H4 (cell line): Measurements from ENCODE around the gene NPFFR1. TPM values are rescaled to one million over a fixed set of nuclear protein-coding genes. Genes with fewer than 3 reads are reported as not detected.

Experiments
- DNase-seq: peaks from one replicate; pipeline ENCODE4 v3.0.0-alpha.2; 2015; ENCODE audit warnings: low spot score
- total RNA-seq: library from RNA; depleted of rRNA; stranded (reverse); fragments of >200 nt; shearing (Covaris generic); gene quantifications from 2 replicates; pipeline ENCODE4 v1.2.3, GENCODE V29; 2014; rRNA removed

Gene NPFFR1, protein sequence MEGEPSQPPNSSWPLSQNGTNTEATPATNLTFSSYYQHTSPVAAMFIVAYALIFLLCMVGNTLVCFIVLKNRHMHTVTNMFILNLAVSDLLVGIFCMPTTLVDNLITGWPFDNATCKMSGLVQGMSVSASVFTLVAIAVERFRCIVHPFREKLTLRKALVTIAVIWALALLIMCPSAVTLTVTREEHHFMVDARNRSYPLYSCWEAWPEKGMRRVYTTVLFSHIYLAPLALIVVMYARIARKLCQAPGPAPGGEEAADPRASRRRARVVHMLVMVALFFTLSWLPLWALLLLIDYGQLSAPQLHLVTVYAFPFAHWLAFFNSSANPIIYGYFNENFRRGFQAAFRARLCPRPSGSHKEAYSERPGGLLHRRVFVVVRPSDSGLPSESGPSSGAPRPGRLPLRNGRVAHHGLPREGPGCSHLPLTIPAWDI
- total RNA-seq, result not detected in 2 replicates

DNA sequence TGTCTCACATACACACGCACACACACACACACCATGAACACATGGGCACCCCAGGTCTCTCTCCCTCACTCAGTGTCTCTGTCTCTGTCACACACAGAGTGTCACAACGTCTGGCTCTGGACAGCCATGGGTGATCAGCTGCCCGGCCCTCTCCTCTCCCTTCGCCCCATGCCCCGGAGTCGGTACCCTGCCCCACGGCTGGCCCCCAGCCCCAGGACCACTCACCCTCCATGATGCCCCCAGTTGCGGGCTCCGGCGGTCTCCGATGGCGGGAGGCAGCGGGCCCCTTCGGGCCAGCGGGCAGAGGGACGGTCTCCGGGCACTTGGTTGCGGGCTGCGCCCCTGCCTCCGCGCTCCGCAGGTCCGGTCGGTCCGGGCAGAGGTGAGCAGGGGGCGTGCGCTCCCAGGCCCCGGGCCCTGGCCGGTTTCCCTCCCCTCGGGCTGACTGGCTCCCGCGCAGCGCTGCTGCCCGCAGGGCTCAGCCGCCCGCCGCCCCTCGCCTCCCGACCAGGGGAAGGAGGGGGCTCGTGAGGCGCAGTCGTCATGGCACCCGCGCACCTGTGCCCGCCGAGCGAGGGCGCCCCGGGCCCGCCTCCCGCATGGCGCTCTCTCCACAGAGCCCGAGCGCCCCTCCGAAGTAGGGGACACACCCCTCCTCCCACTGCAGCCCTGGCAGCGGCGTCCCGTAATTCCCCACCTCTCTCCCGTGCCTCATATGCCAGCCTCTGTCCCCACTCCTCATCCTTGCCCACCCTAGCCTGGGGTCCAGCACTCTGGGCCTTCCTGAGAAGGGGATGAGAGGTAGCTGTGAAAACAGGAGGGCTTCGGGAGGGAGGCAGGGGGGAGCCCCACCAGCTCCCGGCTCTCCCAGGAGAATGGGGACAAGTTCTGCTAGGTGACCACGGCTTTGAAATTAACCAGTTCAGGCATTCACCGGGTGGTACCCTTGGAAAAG lies at the start of gene NPFFR1:
TSS of gene NPFFR1 (minus strand) at position 560 of the 955 bp plus-strand sequence. CDS start at position 232, 328 bp downstream.
- DNase-seq, result no peak

DNA sequence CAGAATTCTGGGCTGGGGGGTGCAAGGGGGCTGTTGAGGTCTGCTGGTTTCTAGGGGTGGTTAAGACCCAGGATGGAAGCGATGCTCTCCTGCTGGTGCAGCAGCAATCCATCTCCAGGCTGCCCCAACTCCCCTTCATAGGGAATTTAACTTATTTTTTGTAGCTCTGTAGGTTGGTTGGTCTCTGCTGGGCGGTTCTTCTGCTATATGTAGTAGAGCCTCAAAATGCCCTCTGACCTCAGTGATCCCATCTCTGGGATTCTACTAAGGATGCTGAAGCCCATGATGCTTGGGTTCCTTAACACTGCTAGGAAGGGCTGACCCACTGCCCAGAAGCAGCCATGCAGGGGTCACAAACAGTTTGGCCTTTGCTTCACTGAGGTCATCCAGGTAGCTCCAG lies 49.5 kb upstream of the NPFFR1 start:
- DNase-seq, result no peak

DNA sequence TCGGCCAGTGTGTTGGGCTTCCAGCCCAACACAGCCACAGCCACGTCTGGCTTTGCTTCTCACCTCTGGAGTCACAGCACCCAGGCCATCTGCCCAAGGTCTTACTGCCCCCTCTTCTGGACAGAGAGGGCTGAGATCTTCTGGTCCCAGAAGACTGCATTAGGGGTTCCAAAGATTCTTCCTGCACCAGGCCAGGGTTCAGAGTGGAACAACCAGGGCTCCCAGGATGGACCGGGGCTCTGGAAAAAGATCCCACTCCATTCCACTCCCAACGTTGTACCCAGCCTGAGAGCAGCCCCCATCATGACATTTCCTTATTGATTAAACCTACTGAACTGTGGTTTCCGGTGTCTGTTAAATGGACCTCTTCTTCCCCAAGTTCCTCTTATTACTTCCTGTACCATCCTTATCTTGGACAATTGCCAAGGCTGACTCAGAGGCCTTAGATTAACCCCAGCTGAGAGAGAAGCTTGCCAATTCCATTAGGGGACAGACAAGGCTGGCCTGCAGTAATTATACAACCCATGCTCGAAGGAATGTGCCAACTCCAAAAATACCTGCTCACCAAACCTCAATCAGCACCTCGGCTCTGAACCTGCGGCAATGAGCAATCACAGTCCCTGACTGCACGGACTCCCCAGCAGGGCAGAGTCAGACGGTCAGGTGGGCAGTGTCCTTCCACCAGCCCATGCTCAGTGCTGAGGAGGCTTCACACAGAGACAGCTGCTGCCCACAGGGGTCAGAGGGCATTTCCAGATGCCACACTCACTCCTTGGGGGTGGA lies 47.9 kb upstream of the NPFFR1 start:
- DNase-seq, result peak; percentile 87

DNA sequence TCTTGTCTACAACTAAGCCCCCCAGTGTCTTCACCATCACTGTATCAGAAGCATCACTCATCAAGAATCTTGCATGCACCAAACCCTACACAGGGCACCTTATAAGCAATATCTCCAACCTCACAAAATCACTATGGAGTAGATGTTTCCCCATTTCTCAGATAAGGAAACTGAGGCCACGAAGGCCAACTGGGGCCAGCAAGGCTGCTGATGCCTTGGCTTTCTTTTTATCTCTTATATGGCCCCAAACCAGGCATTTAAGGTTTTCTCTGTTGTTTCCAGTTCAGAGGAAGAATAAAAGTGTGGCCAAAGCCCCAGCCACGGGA lies 47.3 kb upstream of the NPFFR1 start:
- DNase-seq, result no peak

DNA sequence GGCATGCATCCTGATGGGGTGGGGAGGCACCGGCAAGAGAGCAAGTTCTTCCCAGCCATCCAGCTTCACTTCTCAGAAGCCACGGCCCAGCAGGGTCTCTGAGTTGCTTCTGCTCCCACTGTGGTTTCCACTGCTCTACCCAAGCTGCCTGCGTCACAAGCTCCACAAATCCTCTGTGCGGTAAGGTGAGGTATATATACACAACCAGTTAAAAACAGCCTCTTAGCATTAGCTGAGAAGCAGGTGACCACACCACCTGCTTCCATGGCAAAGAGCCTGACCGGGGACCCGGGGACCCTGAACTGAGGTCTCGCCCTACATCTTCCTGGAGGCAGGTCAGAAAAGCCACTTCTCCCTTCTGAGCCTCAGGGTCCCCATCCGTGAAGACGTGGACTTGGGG lies 46.9 kb upstream of the NPFFR1 start:
- DNase-seq, result no peak

DNA sequence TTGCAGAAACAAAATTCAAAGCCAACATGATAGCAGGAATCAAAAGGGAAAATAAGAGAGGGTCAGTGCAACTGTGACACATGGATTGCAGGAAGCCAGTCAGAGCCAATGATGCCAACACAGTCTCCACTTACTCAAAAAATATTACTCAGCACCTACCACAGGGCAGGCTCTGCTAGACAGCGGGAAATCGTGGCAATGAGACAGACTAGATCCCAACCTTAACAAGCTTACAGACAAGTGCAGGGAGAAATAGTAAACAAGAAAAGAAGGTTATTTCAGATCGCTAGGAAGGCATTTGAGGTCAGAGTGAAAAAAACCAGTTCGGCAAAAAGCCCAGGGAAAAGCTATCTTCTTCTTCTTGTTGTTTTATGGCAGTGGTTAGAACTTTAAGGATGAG lies 45.2 kb upstream of the NPFFR1 start:
- no peak for DNase-seq

DNA sequence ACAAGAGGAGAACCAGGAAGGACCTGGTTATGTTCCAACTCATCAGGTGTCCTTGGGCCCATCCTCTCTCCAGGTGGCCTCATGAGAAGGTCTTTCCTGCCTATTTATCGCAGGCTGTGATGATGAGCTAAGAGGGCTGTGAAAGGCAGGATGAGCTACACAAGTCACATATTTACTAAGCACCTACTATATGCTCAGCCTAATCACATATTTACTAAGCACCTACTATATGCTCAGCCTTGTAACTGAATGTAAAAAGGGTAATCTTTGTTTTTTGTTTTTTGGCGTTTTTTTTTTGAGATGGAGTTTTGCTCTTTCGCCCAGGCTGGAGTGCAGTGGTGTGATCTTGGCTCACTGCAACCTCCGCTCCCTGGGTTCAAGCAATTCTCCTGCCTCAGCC lies 44.2 kb upstream of the NPFFR1 start:
- no peak for DNase-seq

DNA sequence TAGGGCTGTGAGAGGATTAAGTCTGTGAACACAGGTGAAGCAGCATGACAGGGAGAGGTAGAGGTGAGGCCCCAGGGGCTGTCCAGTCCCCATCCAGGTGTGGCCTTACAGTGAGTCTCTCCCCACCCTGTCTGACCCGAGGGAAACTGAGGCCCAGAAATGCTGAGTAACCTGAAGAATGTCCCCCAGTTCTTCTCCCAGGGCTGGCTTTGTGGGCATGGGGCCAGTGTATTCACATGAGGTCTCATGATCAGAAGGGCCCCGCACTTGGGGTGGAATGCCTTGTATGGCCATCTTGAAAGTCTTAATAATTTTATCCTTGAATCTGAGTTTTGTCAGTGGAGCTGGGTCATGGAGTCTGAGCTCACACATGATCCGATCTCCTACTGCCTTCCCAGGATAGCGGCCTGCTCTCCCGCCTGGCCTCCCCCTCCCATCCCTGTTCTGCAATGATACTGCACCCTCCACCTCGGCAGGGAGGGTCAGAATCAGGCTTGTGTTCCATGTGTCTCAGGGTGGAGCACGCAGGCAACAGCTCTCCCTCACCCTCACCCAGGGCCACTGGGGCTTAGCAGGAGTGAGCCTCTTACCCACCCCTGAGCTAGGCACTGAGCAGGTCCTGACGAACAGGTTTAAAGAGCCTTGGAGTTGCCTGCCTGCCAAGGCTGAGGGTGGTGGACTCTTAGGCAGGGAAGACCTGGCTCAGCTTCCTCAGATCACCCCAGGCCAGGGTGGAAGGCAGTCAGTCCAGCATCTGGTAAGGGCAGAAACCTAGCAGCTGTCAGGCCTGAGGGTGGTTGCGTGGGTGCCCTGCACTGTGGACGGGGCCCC lies 41.4 kb upstream of the NPFFR1 start:
- no peak for DNase-seq

DNA sequence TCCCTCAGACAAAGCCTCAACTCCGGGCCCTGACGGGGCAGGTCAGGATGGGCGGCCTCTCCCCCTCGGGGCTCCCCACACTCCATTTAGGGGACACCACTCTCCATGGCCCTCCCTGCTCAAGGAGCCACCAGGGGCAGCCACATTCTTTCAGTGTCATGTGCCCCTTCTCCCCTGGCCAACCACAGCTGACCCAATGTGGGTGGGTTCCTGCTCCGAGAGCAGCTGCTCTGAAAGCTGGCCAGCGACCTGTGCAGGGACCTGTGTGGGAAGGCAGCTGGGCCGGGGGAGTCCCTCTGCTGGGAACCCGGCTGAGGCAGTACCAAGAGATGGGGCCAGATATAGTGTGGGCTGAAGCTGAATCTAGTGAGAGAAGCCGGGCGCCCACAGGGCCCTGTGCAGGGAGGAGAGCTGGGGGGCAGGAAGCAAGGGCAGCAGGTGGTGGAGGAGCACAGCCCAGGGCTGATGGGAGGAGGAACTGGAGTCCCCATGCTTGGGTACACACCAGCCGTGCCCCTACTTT lies 40.6 kb upstream of the NPFFR1 start:
- DNase-seq, result no peak

DNA sequence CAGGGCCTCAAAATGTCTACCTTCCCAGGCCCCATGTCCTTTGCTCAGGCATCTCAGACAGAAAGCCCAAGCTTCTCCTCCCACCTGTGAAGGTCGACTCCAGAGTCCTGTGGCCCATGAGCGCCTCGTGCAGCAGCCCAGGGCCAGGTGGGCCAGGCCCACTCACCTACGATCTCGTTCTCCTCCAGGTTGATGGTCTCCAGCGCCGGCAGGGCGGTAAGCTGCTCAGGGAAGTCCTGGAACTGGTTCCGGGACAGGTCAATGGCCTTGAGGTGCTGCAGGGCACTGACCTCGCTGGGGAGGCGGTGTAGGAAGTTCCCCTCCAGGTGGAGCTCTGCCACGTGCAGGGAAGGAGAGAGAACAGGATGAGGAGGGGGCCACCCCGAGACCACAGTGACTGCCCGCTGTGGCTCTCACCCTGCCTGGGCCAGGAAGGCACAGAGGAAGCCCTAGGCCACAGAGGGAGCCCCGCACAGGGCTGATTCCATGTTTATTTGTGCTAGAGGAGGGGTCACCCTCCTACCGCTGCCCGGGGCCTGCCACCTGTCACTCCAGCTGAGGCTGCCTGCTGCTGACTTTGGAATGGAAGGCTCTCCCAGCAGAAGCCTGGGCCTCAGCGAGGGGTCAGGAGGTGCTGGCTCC lies 40.0 kb upstream of the NPFFR1 start:
- DNase-seq, result no peak

DNA sequence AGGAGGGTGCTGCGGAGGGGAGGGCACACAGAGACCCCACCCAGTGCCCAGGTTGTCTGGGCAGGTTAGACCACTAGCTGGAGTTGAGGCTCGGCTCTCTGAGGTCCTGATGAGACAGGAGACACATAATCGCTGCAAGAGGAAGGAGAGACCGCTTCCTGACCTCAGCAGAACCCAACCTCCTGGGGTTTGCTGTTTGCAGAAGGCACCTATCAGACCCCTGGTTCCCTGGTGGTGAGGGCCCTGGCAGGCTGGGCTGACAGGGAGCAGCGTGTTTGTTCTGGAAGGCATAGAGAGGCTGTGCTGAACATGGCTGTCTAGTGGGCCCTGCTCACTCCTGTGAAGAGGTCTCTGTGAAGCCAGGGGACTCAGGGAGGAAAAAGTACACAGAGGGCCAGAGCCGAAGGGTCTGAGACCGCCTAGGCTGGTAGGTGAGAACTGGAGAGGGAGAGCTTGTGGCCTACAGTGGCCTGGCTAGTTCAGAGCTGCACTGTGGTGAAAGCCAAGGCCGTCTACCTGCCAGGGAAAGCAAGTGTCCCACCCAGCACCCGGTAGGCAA lies 39.4 kb upstream of the NPFFR1 start:
- DNase-seq, result no peak

DNA sequence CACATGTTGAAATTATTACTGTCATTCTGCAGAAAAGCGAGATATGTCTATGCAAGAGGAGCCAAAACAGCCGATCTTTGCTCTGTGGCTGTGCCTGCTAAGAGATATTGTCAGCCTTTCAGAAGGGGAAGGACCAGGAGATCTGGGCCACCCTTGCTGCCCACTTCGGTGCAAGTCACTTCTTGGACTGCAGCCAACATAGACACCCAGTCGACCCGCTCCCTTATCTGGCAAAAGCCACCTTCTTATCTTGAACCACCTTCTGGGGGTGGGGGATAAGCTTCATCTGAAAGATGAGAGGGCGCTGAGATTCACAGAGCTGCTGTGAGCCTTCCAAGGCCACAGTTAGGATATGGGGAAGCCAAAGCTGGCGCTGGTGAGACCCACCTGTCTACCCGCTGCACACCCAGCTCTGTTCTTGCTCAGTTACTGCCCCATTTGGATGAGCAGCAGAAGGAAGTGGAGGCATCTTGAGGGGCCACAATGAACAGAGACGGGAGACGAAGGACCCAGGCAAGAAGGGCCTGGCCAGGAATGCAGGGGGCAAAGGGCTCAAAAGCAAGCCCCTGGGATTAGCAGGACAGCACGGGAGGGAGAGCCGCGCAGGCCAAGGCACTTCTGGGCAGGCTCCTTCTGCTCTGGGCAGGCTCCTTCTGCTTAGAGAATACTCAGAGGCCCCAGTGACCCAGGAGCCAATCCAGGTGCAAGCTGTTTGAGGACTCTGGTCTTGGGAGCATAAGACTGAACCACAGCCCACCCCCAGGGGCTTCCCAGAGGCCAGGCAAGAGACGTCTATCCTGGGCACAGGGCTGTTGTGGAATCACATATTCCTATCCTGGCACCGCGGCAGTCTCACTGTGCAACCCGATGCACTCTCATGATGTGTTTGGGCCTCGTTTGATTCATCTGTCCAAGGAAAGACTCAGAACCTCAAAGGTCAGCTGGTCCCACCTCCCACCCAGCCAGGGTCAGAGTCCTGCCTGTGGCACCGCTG lies 38.4 kb upstream of the NPFFR1 start:
- no peak for DNase-seq

DNA sequence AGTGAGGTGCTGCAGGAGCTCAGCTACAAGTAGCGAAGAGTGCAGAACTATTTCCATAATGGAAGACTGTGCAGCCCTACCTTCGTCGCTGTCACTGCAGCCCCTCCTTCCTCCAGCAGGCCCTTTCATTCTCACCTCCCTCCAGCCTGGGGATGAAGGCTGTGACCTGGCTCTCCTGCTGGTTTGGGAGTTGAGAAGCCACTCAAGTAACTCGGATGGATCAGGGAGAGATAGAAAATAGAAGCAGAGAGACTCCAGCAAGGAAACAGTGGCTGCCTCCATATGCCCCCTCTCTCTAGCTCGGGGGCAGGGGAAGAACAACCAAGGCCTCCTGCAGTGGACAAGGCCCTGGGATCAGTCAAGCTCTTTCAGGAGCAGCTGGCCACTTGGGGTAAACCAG lies 37.4 kb upstream of the NPFFR1 start:
- no peak for DNase-seq

DNA sequence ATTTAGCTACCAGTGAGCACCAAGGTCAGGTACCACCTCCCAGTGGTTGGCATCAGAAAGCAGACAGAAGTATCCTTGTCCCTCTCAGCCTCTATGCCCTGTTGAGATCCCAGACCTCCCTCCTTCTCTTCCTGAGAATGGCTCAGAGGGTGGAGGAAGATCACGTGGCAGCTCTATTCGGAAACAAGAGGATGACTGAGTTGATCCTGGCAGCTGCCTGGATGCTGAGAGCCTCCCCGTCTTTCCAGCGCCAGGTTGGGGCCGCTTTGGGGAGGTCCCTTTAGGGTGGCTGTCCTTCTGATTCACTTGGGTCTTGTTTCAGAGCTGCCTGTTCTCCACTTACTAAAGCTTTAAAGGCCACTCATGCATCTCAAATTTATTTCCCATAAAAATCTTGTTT lies 36.9 kb upstream of the NPFFR1 start:
- no peak for DNase-seq

DNA sequence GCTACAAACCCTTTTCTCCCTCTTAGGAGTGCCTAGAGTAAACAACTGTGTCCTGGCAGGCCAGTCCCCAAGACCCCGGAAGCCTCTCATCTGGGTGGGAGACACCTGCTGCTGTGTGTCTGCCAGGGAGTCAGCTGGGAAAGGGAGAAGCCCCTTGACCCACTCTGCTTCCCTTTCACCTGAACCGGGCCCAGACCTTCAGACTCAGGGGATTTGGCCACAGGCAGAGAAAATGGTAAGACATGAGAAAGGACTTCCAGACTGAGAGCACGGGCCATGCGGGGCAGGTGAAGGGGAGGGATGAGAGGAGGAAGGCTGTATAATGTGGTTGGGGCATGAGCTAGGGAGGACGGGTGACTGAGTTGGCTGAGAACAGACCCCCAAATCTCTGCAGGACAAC lies 36.0 kb upstream of the NPFFR1 start:
- no peak for DNase-seq

DNA sequence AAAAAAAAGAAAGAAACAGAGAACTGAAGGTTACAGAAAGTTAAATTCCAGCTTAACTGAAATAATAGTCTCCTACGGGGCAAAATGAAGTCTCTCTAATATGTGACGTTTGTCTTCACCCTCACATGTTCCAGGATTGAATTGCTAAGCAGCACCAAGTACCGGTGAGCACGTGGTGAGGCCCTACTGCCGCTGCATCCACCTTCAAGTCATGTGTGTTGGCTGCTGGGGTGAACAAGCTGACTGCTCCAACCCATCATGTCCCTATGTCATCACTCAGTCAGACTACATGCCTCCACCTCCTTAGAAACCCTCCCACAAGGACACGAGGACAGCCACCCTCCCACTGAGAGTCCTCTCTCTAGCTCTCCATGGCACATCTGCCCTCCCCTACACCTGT lies 35.4 kb upstream of the NPFFR1 start:
- no peak for DNase-seq

DNA sequence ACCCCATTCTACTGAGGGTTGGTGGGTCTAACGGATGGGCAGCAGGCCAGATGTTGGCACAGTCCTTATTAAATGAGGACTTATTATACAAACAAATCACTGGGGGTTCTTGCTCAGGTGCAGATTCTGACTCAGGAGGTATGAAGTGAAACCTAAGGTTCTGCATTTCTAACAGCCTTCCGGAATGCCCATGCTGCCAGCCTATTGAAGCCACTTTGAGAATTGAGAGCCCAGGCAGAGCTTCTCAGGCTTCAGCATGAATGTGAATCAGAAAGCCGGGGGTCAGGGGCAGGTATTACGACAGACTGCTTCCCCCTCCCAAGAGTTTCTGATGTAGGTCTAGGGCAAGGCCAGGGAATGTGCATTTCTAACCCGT lies 34.1 kb upstream of the NPFFR1 start:
- DNase-seq, result no peak

DNA sequence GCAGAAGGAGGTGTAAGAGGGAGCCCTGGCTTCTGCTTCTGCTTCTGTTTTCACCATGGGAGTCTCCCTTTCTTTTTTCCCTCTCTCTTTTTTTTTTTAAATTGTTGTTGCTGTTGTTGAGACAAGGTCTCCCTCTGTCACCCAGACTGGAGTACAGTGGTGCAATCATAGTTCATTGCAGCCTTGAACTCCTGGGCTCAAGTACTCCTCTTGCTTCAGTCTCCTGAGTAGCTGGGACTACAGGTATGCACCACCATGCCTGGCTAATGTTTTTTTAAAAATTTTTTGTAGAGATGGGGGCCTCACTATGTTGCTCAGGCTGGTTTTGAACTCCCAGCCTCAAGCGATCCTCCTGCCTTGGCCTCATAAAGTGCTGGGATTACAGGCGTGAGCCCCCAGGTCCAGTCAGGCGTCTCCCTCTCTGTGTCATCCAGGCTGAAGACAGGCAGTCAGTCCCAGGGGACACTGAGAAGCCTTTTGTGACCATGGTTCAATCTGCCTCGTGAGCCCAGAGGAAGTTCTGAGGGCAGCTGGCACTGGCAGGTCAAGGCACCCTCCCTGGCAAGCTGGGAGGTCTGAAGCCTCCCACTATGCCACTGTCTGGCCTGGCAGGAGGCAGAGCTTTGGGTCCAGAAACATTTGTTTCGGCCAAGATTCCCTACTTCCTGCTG lies 33.6 kb upstream of the NPFFR1 start:
- DNase-seq, result no peak
